ENCODE measurements around the gene GRPEL2.

GRPEL2 gene

GRCh38 chr5:149382517-149383220 lies 37.4 kb downstream of the GRPEL2 start:
- no peak overlapping the region for H3K9ac ChIP-seq (ENCODE audit: insufficient read length, low read depth)
- TF ChIP-seq SUZ12 (IDR thresholded peaks at IDR 0.05; ENCODE audit: extremely low read depth, insufficient read depth, insufficient read length) (no peak), YY1 (IDR thresholded peaks at IDR 0.05; ENCODE audit: insufficient read depth, insufficient read length) (no peak), ZNF274 (IDR thresholded peaks at IDR 0.05; ENCODE audit: low read depth, low read length) (no peak)
- H3K4me3 ChIP-seq (ENCODE audit: insufficient read length, low read depth), result no peak overlapping the region
- no peaks in the 10 kb centered on the region for H3K27me3 ChIP-seq (ENCODE audit: insufficient read depth, insufficient read length)
- H3K9me3 ChIP-seq (ENCODE audit: insufficient read depth, low read length), result no peaks in the 10 kb centered on the region
- H3K36me3 ChIP-seq (ENCODE audit: insufficient read depth, insufficient read length, low read length), result no peaks in the 10 kb centered on the region
- no peak for DNase-seq (ENCODE audit: low read depth, low spot score)
- H3K4me1 ChIP-seq (ENCODE audit: insufficient read depth, insufficient read length), result peaks cover 7% of the 10 kb centered on the region

GRCh38 chr5:149383399-149383798 lies 38.1 kb downstream of the GRPEL2 start:
- peaks cover 7% of the 10 kb centered on the region for H3K4me1 ChIP-seq (ENCODE audit: insufficient read depth, insufficient read length)
- no peak for TF ChIP-seq SUZ12 (IDR thresholded peaks at IDR 0.05; ENCODE audit: extremely low read depth, insufficient read depth, insufficient read length)
- no peak for TF ChIP-seq YY1 (IDR thresholded peaks at IDR 0.05; ENCODE audit: insufficient read depth, insufficient read length)
- TF ChIP-seq ZNF274 (IDR thresholded peaks at IDR 0.05; ENCODE audit: low read depth, low read length), result no peak
- no peak overlapping the region for H3K9ac ChIP-seq (ENCODE audit: insufficient read length, low read depth)
- no peak for DNase-seq (ENCODE audit: low read depth, low spot score)
- no peak overlapping the region for H3K4me3 ChIP-seq (ENCODE audit: insufficient read length, low read depth)
- H3K27me3 ChIP-seq (ENCODE audit: insufficient read depth, insufficient read length), result no peaks in the 10 kb centered on the region
- H3K9me3 ChIP-seq (ENCODE audit: insufficient read depth, low read length), result peaks cover 2% of the 10 kb centered on the region; the same call in 1 of the 2 replicates
- H3K36me3 ChIP-seq (ENCODE audit: insufficient read depth, insufficient read length, low read length), result no peaks in the 10 kb centered on the region

- H3K27me3 ChIP-seq (ENCODE audit: insufficient read depth, insufficient read length), result no peaks in the 10 kb centered on the region
- H3K36me3 ChIP-seq (ENCODE audit: insufficient read depth, insufficient read length, low read length), result no peaks in the 10 kb centered on the region
- no peak for DNase-seq (ENCODE audit: low read depth, low spot score)
- TF ChIP-seq ZNF274 (IDR thresholded peaks at IDR 0.05; ENCODE audit: low read depth, low read length), result no peak
- TF ChIP-seq YY1 (IDR thresholded peaks at IDR 0.05; ENCODE audit: insufficient read depth, insufficient read length), result no peak
- TF ChIP-seq SUZ12 (IDR thresholded peaks at IDR 0.05; ENCODE audit: extremely low read depth, insufficient read depth, insufficient read length), result no peak
- peaks cover 5% of the 10 kb centered on the region; the same call in 1 of the 2 replicates for H3K9me3 ChIP-seq (ENCODE audit: insufficient read depth, low read length)
- no peak overlapping the region for H3K9ac ChIP-seq (ENCODE audit: insufficient read length, low read depth)
- no peak overlapping the region for H3K4me3 ChIP-seq (ENCODE audit: insufficient read length, low read depth)
- H3K4me1 ChIP-seq (ENCODE audit: insufficient read depth, insufficient read length), result no peaks in the 10 kb centered on the region
These were observed 40.9 kb downstream of the GRPEL2 start for GRCh38 chr5:149386166-149386565.

- H3K4me1 ChIP-seq (ENCODE audit: insufficient read depth, insufficient read length), result no peaks in the 10 kb centered on the region
- no peak overlapping the region for H3K9ac ChIP-seq (ENCODE audit: insufficient read length, low read depth)
- TF ChIP-seq YY1 (IDR thresholded peaks at IDR 0.05; ENCODE audit: insufficient read depth, insufficient read length), result no peak
- H3K36me3 ChIP-seq (ENCODE audit: insufficient read depth, insufficient read length, low read length), result no peaks in the 10 kb centered on the region
- H3K9me3 ChIP-seq (ENCODE audit: insufficient read depth, low read length), result peaks cover 5% of the 10 kb centered on the region; the same call in 1 of the 2 replicates
- H3K4me3 ChIP-seq (ENCODE audit: insufficient read length, low read depth), result no peak overlapping the region
- no peaks in the 10 kb centered on the region for H3K27me3 ChIP-seq (ENCODE audit: insufficient read depth, insufficient read length)
- no peak for DNase-seq (ENCODE audit: low read depth, low spot score)
These were observed 41.9 kb downstream of the GRPEL2 start for GRCh38 chr5:149387081-149387631.

GRCh38 chr5:149387982-149388381 lies 42.7 kb downstream of the GRPEL2 start:
- TF ChIP-seq YY1 (IDR thresholded peaks at IDR 0.05; ENCODE audit: insufficient read depth, insufficient read length), result no peak
- no peak for TF ChIP-seq SUZ12 (IDR thresholded peaks at IDR 0.05; ENCODE audit: extremely low read depth, insufficient read depth, insufficient read length)
- no peak for TF ChIP-seq ZNF274 (IDR thresholded peaks at IDR 0.05; ENCODE audit: low read depth, low read length)

GRCh38 chr5:149388498-149389190 lies 43.3 kb downstream of the GRPEL2 start:
- Histone ChIP-seq H3K4me3 (ENCODE audit: insufficient read length, low read depth) (no peak overlapping the region), H3K9me3 (ENCODE audit: insufficient read depth, low read length) (peaks cover 5% of the 10 kb centered on the region; the same call in 1 of the 2 replicates)
- no peak for TF ChIP-seq ZNF274 (IDR thresholded peaks at IDR 0.05; ENCODE audit: low read depth, low read length)
- TF ChIP-seq SUZ12 (IDR thresholded peaks at IDR 0.05; ENCODE audit: extremely low read depth, insufficient read depth, insufficient read length), result no peak
- TF ChIP-seq YY1 (IDR thresholded peaks at IDR 0.05; ENCODE audit: insufficient read depth, insufficient read length), result no peak

More at GRCh38 chr5:149387982-149388381, 42.7 kb downstream of the GRPEL2 start:
- H3K9me3 ChIP-seq (ENCODE audit: insufficient read depth, low read length), result peaks cover 5% of the 10 kb centered on the region; the same call in 1 of the 2 replicates
- H3K36me3 ChIP-seq (ENCODE audit: insufficient read depth, insufficient read length, low read length), result no peaks in the 10 kb centered on the region
- DNase-seq (ENCODE audit: low read depth, low spot score), result no peak
- no peaks in the 10 kb centered on the region for H3K4me1 ChIP-seq (ENCODE audit: insufficient read depth, insufficient read length)
- no peak overlapping the region for H3K4me3 ChIP-seq (ENCODE audit: insufficient read length, low read depth)
- H3K27me3 ChIP-seq (ENCODE audit: insufficient read depth, insufficient read length), result no peaks in the 10 kb centered on the region
- no peak overlapping the region for H3K9ac ChIP-seq (ENCODE audit: insufficient read length, low read depth)

More at GRCh38 chr5:149388498-149389190, 43.3 kb downstream of the GRPEL2 start:
- Histone ChIP-seq H3K4me1 (ENCODE audit: insufficient read depth, insufficient read length) (no peaks in the 10 kb centered on the region), H3K27me3 (ENCODE audit: insufficient read depth, insufficient read length) (no peaks in the 10 kb centered on the region), H3K36me3 (ENCODE audit: insufficient read depth, insufficient read length, low read length) (no peaks in the 10 kb centered on the region), H3K9ac (ENCODE audit: insufficient read length, low read depth) (no peak overlapping the region)
- DNase-seq (ENCODE audit: low read depth, low spot score), result no peak
